ENCODE measurements around the gene VSNL1.

VSNL1 gene

DNA sequence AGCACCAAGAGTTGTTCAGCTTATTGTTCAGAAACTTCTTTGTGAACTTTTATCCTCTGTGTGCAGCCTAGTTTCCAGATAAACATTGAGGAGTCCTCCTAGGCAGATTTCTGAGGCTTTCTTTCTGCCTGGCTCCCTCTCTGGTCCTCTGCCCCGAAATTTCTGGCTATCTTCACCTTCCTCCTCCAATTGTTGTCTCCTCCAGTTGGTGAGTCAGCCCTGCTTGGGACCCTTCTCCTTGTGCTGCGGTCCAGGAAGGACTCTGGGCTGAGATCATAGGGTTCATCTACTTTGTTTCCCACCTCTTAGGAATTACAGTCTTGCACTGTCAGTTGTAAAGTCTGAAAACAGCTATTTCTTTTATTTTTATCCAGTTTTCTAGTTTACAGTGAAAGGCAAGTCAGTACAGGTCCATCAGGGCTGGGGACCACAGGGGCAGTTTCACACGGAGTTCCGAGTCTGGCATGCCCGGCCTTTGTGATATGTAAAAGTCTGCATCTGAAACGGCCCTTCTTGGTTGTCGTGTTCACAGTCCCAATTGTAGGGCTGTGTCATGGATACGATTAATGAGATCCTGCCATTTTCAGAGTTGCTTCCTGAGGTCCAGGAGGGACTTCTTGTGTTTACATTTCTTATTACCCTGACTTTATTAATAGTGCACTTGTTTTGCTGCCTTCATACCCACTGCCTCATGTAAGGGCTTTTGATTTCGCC is 112.3 kb downstream of the VSNL1 start:
- no peak for DNase-seq

DNA sequence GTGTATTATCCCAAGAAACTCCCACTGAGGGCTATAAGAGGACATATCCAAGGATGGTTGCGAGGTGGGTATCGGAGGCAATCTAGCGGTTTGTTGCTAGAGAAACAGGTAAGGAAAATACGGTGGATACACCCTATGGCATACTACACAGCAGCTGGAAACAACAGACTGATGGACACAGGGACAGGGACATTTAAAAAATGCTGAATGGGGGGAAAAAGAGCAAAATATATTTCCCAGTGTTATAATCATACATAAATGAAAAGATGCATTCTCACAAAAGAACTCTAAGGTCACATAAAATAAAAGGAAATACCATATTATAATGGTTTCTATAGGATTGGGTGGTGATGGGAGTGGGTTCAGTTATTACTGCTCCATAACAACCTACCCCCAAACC is 117.3 kb downstream of the VSNL1 start:
- DNase-seq: no peak

DNA sequence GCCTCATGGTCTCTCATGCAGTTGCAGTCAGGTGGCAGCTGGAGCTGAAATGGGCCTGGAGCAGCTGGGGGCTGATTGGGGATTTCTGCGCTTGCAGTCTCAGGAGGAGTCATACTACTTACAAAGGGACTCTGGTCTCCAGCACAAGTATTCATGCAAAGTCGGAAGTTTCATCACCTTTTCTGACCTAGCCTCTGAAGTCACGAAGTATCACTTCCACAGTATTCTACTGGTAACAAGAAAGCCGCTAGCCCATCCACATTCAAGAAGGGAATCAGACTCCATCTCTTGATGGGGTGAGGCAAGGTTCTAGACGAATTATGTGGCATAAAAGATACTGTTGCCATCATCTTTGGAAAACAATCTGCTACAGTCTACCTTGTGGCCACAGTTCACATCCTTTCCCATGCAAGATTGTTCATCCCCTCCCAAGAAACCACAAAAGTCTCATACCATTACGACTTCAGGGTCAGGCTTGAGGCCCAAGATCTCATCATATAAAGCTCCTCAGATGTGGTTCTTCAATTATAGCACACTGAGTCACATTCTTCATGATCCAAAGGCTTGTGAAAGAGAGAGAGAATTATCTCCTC is 117.9 kb downstream of the VSNL1 start:
- DNase-seq: no peak

DNA sequence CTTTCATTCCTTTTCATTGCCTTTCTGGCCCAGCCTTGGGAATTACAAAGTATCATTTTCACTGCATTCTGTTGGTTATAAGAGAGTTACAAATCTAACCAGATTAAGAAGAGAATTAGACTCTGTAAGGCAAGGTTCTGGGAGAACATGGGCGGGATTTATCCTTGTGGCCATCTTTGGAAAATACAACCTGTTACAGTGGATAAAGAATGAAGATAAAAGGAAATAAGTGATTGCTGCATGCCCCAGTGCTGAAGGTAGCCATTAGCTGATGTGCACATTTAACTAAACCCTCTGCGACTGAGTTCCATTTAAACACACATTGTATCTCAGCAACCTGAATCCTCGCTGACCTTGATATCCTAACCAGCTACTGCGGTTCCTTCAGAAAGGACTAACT is 119.7 kb downstream of the VSNL1 start:
- no peak for DNase-seq

DNA sequence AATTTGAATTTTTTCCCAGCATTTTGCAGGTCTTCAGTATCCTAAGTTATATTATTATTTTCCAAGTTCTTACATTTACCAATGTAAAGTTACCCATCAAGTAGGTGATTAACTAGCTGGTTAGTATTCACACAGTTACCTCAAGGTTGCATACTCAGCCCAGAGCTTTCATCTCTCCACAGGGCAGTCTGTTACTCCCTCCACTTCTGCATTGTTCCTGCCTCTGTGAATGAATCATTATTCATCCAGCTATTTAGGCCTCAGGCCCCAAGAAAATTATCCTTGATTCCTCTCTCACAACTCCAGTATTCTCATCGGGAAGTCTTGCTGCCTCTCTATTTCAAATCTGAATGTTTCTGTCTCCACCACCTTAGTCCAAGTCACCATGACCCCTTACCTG is 121.0 kb downstream of the VSNL1 start:
- DNase-seq: no peak

- DNase-seq: no peak
These were observed 122.2 kb downstream of the VSNL1 start for GRCh38 chr2:17662723-17663122.

- no peak for DNase-seq
These were observed 124.0 kb downstream of the VSNL1 start for GRCh38 chr2:17664534-17664933.

DNA sequence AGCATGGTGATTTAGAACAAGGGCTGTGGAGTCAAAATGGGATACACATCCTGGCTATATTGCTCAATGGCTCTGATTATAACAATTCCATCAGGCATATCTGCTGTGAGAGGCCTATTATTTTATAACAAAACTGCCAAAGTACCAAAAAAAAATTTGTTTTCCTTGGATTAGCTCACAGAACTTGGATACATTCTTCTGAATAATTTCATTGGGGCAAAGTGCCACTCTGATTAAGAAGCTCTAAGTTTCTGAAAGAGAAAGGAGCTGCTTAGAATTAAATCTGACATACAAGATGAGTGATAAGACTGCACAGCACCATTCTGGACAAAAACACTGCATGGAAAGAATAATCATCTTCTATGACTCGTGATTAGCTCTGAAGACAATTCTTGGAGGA is 127.4 kb downstream of the VSNL1 start:
- DNase-seq: no peak

- DNase-seq: no peak
These were observed 132.3 kb downstream of the VSNL1 start for GRCh38 chr2:17672583-17673317.

- no peak for DNase-seq
These were observed 134.3 kb downstream of the VSNL1 start for GRCh38 chr2:17674817-17675216.

DNA sequence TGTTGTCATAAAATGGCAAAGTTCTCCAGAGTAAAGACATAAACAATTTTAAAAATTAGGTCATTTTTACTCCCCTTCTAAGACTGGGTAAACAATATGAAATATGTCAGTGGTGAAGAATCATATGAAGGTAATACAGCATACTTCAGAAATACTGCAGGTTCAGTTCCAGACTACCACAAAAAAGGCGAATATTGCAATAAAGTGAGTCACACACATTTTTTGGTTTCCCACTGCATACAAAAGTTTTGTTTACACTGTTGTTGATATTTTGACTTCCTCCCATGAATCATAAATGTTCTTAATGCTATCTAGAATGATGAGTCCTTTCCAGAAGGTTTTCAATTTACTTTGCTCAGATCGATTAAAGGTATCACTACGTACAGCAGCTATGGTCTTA is 139.6 kb downstream of the VSNL1 start:
- no peak for DNase-seq

DNA sequence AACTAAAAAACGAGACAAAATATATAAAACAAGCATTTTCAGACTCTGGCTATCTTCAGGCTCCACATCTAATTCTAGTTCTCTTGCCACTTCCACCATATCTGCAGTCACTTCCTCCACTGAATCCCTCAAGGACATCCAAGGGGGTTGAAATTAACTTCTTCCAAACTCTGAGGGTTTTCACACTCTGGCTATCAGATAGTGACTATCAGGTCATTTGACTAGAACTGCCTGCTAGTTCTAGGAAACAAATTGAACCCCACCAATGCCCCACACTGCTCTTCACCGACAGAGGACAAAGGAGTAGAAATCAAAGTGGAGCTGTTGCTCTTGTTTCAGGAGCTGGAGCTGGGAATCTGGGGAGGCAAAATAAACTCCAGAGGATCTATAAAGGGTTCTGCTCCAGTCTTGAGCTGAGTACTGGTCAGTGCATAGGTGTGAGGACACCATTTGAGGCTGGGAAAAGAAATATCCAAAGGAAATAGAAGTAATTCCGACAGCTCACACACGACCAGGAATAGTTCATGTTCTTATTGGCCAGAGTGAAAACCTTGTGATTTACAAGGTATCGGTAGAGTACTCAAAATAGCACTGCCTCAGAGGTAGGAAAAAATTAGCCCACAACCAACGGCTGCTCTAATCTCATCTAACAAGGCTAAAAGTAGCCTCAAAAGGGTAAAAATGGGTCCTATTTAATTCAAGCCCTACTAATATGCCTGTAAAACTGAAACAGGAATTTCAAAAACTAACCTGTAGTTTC is 141.8 kb downstream of the VSNL1 start:
- no peak for DNase-seq

DNA sequence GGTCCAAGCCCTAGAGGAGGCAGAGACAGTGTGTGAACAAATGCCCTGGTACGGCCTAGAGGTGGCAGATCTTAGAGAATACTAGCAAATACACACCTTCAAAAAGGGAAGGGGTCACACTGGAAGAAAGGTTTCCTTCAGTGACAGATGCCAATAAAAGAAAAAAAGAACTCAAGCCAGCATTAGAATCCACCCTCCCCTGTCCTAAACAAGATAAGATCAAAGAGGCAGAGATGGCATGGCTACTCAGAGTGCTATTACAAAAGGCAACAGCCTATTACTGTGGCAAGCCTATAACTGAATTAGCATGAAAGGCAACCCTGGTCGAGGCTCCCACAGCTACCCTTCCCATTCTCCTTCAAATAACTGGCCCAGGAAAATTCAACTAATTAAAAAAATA is 143.5 kb downstream of the VSNL1 start:
- no peak for DNase-seq

GRCh38 chr2:17688600-17688999 is 148.1 kb downstream of the VSNL1 start:
- DNase-seq: no peak

DNA sequence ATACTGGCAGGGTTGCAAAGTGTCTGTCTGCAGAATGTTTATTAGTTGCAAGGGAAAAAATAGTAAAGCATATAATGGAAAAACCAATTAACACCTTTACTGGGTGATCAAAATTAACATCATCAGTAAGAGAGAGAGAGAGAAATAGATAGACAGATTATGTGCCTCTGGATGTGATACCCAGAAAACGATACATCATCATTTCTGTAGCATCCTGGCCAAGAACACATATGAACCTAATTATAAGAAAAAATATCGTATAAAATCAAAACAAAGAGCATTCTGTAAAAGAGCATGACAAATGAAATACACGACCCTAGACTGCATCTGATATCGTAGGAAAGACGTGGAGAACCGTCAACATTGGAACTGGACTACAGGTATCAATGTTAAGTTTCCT is 148.5 kb downstream of the VSNL1 start:
- DNase-seq: no peak

DNA sequence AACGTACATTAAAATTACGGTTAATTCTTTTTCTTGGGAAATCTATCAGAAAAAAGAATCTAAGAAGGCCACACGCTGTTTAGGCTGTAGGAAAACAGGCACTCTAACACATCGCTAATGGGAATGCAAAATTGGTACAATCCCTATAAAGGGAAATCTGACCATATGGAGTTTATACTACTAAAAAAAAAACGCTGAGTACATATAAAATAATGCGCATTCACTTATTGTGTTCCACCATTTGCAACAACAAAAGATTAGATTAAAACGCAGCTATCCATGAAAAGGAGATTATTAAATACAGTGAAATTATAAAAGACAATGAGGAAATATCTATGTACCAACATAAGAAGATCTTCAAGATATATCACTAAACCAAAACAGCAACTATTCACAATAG is 150.3 kb downstream of the VSNL1 start:
- no peak for DNase-seq

Data from SHP77 (cell line).